HPDE6-E6E7 (cell line): Measurements from ENCODE around the gene LCE3E.

Experiments
- DNase-seq: peaks from one replicate; pipeline ENCODE4 v3.0.0; 2011; ENCODE audit warnings: missing footprints; ENCODE audit errors: extremely low spot score

The LCE3E gene

DNA sequence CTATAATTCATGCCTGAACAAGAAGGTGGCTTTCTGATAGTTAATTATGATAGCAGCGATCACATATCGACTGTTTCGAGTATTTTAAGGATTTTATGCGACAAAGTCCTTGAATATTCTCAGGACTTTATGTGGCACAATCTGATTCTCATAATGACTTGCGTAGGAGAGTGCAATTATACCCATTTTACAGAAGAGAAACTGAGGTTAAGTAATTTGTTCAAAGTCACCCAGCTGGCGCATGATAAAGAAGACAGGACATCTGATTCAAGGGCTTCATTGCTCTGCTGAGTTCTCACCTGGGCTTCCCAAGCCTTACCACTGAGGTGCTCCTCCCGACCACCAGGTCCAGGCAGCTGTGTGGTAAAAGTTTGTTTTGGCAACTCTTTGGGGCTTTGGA, 50.5 kb downstream of the LCE3E start:
- DNase-seq, result no peak
